Tibial artery (tissue), 4 donors: ENCODE results near the gene NINJ1.

Experiments
- DNase-seq, 2 donors: peaks; one replicate each; pipeline ENCODE4 v3.0.0-alpha.2; 2019
- H3K27ac ChIP-seq, 2 donors: fragments of 200-600 bp; sonication (generic) in 1 of 2; 1 replicate in 1 of 2; 2 replicates in 1 of 2; pipeline ENCODE4 v1.5.1; 2018 to 2019; ENCODE audit warnings: mild to moderate bottlenecking in 1 of 2
- H3K27me3 ChIP-seq, 2 donors: fragments of 200-600 bp; sonication (generic) in 1 of 2; one replicate each; pipeline versions ENCODE4 v1.5.1 to v1.6.0; 2016 to 2019
- H3K36me3 ChIP-seq, 3 donors: fragments of 200-600 bp; sonication (generic) in 2 of 3; one replicate each; pipeline ENCODE4 v1.5.1; 2016 to 2019; ENCODE audit warnings: mild to moderate bottlenecking in 2 of 3
- H3K4me1 ChIP-seq, 4 donors: fragments of 200-600 bp; sonication (generic) in 2 of 4; 1 replicate in 3 of 4; 2 replicates in 1 of 4; pipeline ENCODE4 v1.5.1; 2016 to 2019
- H3K4me3 ChIP-seq, 2 donors: fragments of 200-600 bp; sonication (generic) in 1 of 2; 1 replicate in 1 of 2; 2 replicates in 1 of 2; pipeline ENCODE4 v1.5.1; 2018 to 2019; ENCODE audit warnings: mild to moderate bottlenecking in 2 of 2
- H3K9me3 ChIP-seq, 3 donors: fragments of 200-600 bp; sonication (generic) in 1 of 3; one replicate each; pipeline ENCODE4 v1.5.1; 2016 to 2019
- CTCF ChIP-seq, 2 experiments: fragments of 200-600 bp in 1 of 2; fragments of 450-650 bp in 1 of 2; IDR thresholded peaks; one replicate each; pipeline ENCODE4 v1.5.1; 2017 to 2019; ENCODE audit warnings: antibody characterized with exemption in 2 of 2, mild to moderate bottlenecking in 1 of 2, moderate library complexity in 1 of 2
- intact Hi-C: fragments of 100-400 bp; cut with DNase I; formaldehyde crosslinking; loops from one replicate; pipeline ENCODE4 v1.15.0; 2023; ENCODE audit warnings: low total_unique reads

Gene NINJ1

GRCh38 chr9:93134015-93134739 lies at the start of gene NINJ1:
Gene NINJ1, minus strand, starts transcription at chr9:93134251. Its CDS starts 34 bp downstream, at chr9:93134217.
- Histone ChIP-seq H3K9me3 (no peaks in the 10 kb centered on the region), H3K36me3 (no peaks in the 10 kb centered on the region), H3K4me3 (peak within 1 kb of the TSS; percentile 82 to 96), H3K27ac (peak within 1 kb of the TSS; percentile 98 to 100), H3K27me3 (no peaks in the 10 kb centered on the region), H3K4me1 (peaks cover 5 to 58% (median 51%) of the 10 kb centered on the region in 4 donors)
- intact Hi-C loops: no loop called here
- peak in 1 of 2 experiments; percentile 24 for TF ChIP-seq CTCF (IDR thresholded peaks at IDR 0.05)
- DNase-seq: peak; percentile 64 to 83

- intact Hi-C loops: no loop called here
- H3K4me1 ChIP-seq: peaks cover 0 to 45% (median 21%) of the 10 kb centered on the region in 4 donors
- H3K4me3 ChIP-seq: peak overlapping the region; percentile 48 to 50
- no peaks in the 10 kb centered on the region for H3K36me3 ChIP-seq
- no peaks in the 10 kb centered on the region for H3K9me3 ChIP-seq
- peaks cover 0 to 23% of the 10 kb centered on the region in 2 donors for H3K27me3 ChIP-seq
- no peak for TF ChIP-seq CTCF (IDR thresholded peaks at IDR 0.05)
- DNase-seq: no peak
- no peak overlapping the region for H3K27ac ChIP-seq
Measured at GRCh38 chr9:93183131-93183662, 49.1 kb upstream of the NINJ1 start.

GRCh38 chr9:93182572-93182971 lies 48.5 kb upstream of the NINJ1 start:
- H3K27me3 ChIP-seq: peaks cover 0 to 23% of the 10 kb centered on the region in 2 donors
- H3K4me3 ChIP-seq: no peak overlapping the region
- no peaks in the 10 kb centered on the region for H3K36me3 ChIP-seq
- intact Hi-C loops: no loop called here
- H3K9me3 ChIP-seq: no peaks in the 10 kb centered on the region
- no peak overlapping the region for H3K27ac ChIP-seq
- TF ChIP-seq CTCF (IDR thresholded peaks at IDR 0.05): no peak
- DNase-seq: no peak
- peaks cover 0 to 42% (median 21%) of the 10 kb centered on the region in 4 donors for H3K4me1 ChIP-seq

GRCh38 chr9:93181672-93182435 lies 47.8 kb upstream of the NINJ1 start:
- no peak for DNase-seq
- peaks cover 0 to 23% of the 10 kb centered on the region in 2 donors for H3K27me3 ChIP-seq
- intact Hi-C loops: no loop called here
- peaks cover 0 to 35% (median 21%) of the 10 kb centered on the region in 4 donors for H3K4me1 ChIP-seq
- no peaks in the 10 kb centered on the region for H3K36me3 ChIP-seq
- no peak overlapping the region for H3K4me3 ChIP-seq
- H3K27ac ChIP-seq: no peak overlapping the region
- no peaks in the 10 kb centered on the region for H3K9me3 ChIP-seq
- no peak for TF ChIP-seq CTCF (IDR thresholded peaks at IDR 0.05)

GRCh38 chr9:93180938-93181337 lies 46.9 kb upstream of the NINJ1 start:
- Histone ChIP-seq H3K9me3 (no peaks in the 10 kb centered on the region), H3K4me1 (peaks cover 0 to 26% (median 16%) of the 10 kb centered on the region in 4 donors), H3K27me3 (peaks cover 0 to 23% of the 10 kb centered on the region in 2 donors), H3K36me3 (no peaks in the 10 kb centered on the region), H3K27ac (no peak overlapping the region), H3K4me3 (no peak overlapping the region)
- intact Hi-C loops: no loop called here
- TF ChIP-seq CTCF (IDR thresholded peaks at IDR 0.05): no peak
- DNase-seq: no peak
